ENCODE measurements around the gene USP22.
"Not testable (repeated sequence)": the region's sequence is repeated elsewhere in the genome, so short reads cannot be mapped to it uniquely, and the experiment has no call there.

Gene USP22

GRCh38 chr17:20989991-20990855 is 52.6 kb downstream of the USP22 start:
- in situ Hi-C loops (cut with MboI; ENCODE audit: low sequenced_read_pairs) = no loop called here

- in situ Hi-C loops (cut with MboI; ENCODE audit: low sequenced_read_pairs) = no loop called here
Observed at GRCh38 chr17:20989481-20989880, 53.3 kb downstream of the USP22 start.

GRCh38 chr17:20988896-20989295 is 53.9 kb downstream of the USP22 start:
- in situ Hi-C loops (cut with MboI; ENCODE audit: low sequenced_read_pairs) = no loop called here

DNA sequence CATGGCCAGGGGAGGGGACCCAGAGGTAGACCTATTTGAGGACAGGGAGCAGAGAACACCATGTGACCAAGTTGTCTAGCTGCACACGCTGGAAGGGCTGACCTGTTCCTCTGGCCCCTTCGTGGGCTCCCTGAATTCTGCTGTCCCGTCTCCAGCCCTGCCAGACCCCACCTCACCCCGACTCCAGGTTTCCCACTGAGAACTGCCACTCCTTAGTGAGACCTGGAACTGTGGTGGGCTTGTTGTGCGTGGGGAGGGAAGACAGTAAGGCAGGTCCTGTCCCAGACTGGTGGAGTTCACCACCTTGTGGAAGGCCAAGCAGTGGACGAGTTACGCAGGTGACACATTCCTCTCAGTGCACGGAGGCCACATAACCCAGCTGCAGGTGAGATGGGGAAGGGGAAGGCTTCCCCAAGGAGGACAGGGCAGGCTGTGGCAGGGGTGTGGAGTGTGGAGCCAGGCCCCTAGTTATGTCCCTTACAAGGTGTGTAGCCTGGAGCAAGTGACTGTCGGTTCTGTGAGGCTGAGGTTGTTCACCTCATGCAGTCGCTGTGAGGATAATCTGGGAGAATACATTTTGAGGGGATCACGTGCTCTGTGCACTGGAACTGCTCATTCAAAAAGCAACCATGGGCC is 54.7 kb downstream of the USP22 start:
- in situ Hi-C loops (cut with MboI; ENCODE audit: low sequenced_read_pairs) = no loop called here

DNA sequence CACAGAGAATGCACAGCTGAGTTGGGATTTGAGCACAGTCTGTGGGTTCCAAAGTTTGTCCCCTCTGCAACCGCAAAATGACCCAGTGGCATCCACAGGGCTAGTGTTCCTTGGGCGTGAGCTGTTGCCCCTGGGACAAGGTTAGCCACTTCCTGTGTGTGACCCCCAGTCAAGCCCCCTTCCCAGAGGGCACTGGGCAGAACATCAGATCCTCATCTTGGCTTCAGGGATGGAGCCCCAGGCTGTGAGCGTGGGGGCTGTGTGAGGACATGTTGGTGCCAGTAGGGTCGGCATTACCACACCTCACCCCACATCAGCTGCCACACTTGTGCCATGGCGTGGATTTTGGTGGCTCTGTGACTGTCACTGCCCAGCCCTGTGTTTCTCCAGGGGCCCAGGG is 55.3 kb downstream of the USP22 start:
- in situ Hi-C loops (cut with MboI; ENCODE audit: low sequenced_read_pairs) = no loop called here

DNA sequence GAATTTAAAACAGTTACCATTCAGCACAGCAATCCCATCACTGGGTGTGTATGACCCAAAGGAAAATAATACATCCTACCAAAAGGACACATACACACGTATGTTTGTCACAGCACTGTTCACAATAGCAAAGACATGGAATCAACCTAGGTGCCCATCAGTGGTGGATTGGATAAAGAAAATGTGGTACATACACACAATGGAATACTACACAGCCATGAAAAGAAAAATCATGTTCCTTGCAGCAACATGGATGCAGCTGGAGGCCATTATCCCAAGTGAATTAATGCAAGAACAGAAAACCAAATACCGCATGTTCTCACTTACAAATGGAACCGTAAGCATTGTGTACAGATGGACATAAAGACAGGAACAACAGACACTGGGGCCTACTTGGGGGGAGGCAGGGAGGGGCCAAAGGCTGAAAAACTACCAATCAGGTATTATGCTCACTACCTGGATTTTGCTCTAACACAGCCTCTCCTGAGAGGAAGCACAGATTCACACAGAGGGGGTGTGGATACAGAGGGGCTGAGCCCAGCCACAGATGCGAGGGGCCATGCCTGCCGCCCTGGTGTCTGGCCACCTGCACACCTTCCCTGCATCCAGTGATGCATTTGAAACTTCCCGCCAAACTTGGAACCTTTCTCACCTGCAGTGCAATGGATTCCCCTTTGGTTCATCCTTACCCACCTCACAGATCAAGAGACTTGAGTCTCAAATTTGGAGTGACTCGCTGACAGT is 55.9 kb downstream of the USP22 start:
- in situ Hi-C loops (cut with MboI; ENCODE audit: low sequenced_read_pairs) = no loop called here

DNA sequence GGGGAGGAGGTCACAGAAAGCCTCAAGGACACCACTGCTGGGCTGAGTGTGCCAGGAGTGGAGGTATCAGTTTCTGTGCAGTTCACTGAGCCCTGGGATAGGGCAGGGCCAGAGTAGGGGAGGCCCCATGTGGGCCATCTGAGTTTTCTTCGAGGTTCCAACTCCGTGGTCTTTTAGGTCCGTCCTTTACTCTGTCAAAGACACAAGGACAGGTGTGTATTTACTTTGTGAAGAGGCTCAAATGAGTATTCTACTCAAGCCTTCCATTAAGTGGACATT is 59.5 kb downstream of the USP22 start:
- in situ Hi-C loops (cut with MboI; ENCODE audit: low sequenced_read_pairs) = no loop called here

DNA sequence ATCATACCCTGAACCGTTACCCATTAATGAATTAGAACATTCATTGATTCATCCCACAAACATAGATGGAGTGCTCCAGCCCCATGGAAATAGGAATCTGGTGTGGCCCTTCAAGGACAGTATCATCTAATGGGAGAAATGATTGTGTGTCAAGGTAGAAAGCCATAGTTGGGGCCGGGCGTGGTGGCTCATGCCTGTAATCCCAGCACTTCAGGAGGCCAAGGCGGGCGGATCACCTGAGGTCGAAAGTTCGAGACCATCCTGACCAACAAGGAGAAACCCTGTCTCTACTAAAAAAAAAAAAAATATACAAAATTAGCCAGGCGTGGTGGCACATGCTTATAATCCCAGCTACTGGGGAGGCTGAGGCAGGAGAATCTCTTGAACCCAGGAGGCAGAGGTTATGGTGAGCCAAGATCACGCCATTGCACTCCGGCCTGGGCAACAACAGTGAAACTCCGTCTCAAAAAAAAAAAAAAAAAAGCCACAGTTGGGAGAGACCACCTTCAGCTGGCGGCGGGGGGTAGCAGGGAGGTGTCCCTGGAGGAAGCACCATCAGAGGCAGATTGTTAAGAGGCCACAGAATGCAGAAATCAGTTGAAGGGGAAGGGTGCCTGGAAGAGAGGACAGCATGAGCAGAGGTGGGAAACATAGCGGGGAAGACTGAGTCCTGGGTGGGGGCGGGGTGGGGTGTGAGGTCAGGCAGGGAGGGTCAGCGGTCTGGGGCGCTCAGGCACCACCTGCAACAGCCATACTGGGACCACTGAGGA is 60.0 kb downstream of the USP22 start:
- in situ Hi-C loops (cut with MboI; ENCODE audit: low sequenced_read_pairs) = no loop called here

GRCh38 chr17:20981046-20981920 is 61.5 kb downstream of the USP22 start:
- in situ Hi-C loops (cut with MboI; ENCODE audit: low sequenced_read_pairs) = no loop called here

DNA sequence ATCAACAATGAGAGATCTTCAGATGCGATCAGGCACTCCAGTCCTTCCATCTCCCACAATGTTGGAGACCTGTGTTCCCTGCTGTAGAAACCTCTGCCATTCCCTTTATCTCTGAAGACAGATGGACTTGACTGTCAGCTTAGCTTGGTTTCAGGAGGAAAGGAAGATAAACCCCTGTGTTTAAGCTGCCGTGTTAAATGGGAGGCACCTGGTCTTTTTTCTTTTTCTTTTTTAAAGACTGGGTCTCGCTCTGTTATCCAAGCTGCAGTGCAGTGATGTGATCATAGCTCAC is 63.1 kb downstream of the USP22 start:
- in situ Hi-C loops (cut with MboI; ENCODE audit: low sequenced_read_pairs) = no loop called here

DNA sequence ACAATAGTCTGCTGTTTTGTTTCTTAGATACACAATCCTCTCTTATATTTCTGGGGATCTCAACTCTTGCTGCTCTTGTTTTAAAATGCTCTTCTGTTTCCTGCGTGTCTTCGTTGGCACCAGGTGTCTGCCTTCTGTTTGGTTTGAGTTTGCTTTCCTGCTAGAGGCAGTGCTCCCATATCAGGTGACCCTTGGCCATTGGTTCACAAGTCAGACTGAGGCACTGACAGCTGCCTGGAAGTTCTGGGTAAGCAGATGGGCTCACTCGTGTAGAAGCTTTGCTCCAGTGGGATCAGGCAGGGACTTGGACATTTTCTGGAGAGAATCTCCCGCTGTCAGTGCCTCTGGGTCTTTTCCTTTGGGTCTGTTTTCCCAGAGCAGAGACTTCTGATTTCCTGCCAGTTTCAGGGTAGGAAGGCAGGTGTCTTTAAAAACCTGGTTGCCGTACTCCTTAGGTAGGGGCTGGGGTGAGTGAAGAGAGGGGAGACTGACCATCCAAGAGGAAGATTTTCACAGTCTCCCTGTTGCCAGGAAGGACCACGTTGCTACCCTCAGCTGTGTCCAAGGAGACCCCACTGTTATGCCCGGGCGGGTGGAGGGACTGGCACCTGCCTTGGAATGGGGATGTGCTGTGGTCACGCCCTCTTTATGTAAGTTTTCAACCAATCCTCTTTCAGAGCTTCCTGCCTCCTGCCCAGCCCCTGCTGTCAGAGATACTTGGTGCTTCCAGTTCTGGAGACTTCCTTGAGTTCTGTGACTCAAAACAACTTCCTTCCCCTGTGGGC is 63.6 kb downstream of the USP22 start:
- in situ Hi-C loops (cut with MboI; ENCODE audit: low sequenced_read_pairs) = not testable (repeated sequence)

GRCh38 chr17:20977609-20978253 is 65.1 kb downstream of the USP22 start:
- in situ Hi-C loops (cut with MboI; ENCODE audit: low sequenced_read_pairs) = not testable (repeated sequence)

- in situ Hi-C loops (cut with MboI; ENCODE audit: low sequenced_read_pairs) = no loop called here
Observed at GRCh38 chr17:20975566-20975965, 67.2 kb downstream of the USP22 start.

DNA sequence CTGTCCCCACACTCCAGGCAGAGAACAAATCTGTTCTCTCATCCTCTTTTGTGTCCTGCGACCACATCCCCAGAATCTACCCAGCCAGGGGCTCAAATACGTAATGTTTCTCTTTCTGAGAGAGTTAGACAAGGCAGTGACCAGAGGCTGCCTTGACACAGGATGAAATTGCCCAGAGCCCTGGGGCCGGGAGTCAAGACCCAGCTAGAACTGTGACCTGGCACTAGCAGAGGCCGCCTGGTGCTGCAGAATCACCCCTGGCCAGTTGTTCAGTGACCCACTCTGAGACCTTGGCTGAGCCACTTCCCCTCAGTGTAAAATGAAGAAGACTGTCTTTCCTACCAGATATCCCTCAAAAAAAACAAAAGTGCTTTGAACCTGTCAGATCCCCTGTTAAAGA is 72.5 kb downstream of the USP22 start:
- in situ Hi-C loops (cut with MboI; ENCODE audit: low sequenced_read_pairs) = loop anchor here (25.0 kb wide), 1 partner anchor 108 kb away; no protein-coding TSS in a partner anchor

- in situ Hi-C loops (cut with MboI; ENCODE audit: low sequenced_read_pairs) = loop anchor here (25.0 kb wide), 1 partner anchor 107 kb away; no protein-coding TSS in a partner anchor
Observed at GRCh38 chr17:20968913-20969616, 73.7 kb downstream of the USP22 start.

DNA sequence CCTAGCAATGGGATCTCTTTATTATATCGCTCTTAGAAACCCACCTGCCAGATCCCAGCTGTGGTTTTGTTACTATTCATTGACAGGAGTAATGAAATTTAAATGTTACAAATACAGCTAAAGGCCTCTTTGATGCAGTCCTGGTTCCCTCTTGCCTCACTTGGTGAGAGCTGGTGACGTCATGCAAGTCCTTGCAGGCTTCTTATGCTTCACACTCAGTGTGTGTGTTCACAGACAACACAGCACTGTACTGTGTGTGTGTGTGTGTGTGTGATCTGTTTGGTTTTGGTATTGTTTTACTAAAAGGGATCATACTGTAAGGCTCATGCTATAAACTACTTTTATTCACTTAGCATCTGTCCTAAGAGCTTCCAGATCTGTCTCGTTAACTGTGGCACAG is 75.0 kb downstream of the USP22 start:
- in situ Hi-C loops (cut with MboI; ENCODE audit: low sequenced_read_pairs) = loop anchor here (25.0 kb wide), 1 partner anchor 105 kb away; no protein-coding TSS in a partner anchor

DNA sequence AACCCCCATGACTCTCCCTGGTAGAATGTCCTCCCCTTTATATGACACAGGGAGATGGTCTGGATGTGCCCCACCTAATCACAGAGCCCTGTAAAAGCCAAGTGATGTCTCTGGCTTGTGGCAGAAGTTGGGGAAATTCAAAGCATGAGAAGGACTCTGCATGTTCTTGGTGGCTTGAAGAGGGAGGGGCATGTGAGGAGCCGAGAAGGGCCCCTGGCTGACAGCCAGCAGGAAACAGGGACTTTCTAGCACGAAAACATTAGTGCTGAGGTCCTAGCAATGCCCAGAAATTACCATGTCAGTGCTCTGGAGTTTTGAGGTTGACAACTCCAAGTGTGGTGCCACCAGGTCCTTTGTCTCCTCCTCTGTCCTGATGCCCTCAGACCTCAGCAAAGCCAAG is 75.9 kb downstream of the USP22 start:
- in situ Hi-C loops (cut with MboI; ENCODE audit: low sequenced_read_pairs) = loop anchor here (25.0 kb wide), 1 partner anchor 105 kb away; no protein-coding TSS in a partner anchor

GRCh38 chr17:20965492-20965891 is 77.3 kb downstream of the USP22 start:
- in situ Hi-C loops (cut with MboI; ENCODE audit: low sequenced_read_pairs) = loop anchor here (25.0 kb wide), 1 partner anchor 103 kb away; no protein-coding TSS in a partner anchor
